Esophagus (tissue), 2 donors: Measurements from ENCODE around the gene KIF3B. TPM values are rescaled to one million over a fixed set of nuclear protein-coding genes. Genes with fewer than 3 reads are reported as not detected.
A peak's percentile ranks its signal among the peaks of the same experiment; 100 is the strongest.
"Not testable (repeated sequence)": the region's sequence is repeated elsewhere in the genome, so short reads cannot be mapped to it uniquely, and the experiment has no call there.

Experiments
- H3K27ac ChIP-seq, 2 donors: one replicate each; pipeline ENCODE4 v1.5.1; 2013; ENCODE audit warnings: low read depth in 2 of 2, mild to moderate bottlenecking in 2 of 2, inconsistent platforms in 1 of 2, low read length in 1 of 2, moderate library complexity in 1 of 2
- H3K27me3 ChIP-seq, 2 donors: one replicate each; pipeline ENCODE4 v1.6.1; 2013; ENCODE audit warnings: low read length in 2 of 2, control low read depth in 1 of 2, mild to moderate bottlenecking in 1 of 2; ENCODE audit not compliant: insufficient read depth in 2 of 2, control insufficient read depth in 1 of 2
- H3K36me3 ChIP-seq, 2 donors: one replicate each; pipeline ENCODE4 v1.6.1; 2013; ENCODE audit warnings: low read length in 1 of 2; ENCODE audit not compliant: control insufficient read depth in 2 of 2, insufficient read depth in 2 of 2
- H3K4me1 ChIP-seq, 2 donors: one replicate each; pipeline ENCODE4 v1.6.1; 2013; ENCODE audit warnings: low read length in 1 of 2; ENCODE audit not compliant: control insufficient read depth in 2 of 2, insufficient read depth in 2 of 2
- H3K4me3 ChIP-seq, 2 donors: one replicate each; pipeline ENCODE4 v1.5.1; 2013; ENCODE audit warnings: low read length in 2 of 2, mild to moderate bottlenecking in 2 of 2, low read depth in 1 of 2, moderate library complexity in 1 of 2
- H3K9me3 ChIP-seq, 2 donors: one replicate each; pipeline ENCODE4 v1.6.1; 2013; ENCODE audit warnings: mild to moderate bottlenecking in 2 of 2, low read depth in 1 of 2, low read length in 1 of 2, moderate library complexity in 1 of 2; ENCODE audit not compliant: control insufficient read depth in 2 of 2, insufficient read depth in 1 of 2
- WGBS, 2 donors: extraction: QIAGEN DNeasy Blood & Tissue Kit; methylation state at CpG; one replicate each; pipeline ENCODE4 v1.1.7; 2013; 5-methylcytosine and 5-hydroxymethylcytosine counted together
- polyA plus RNA-seq, 2 donors: library from polyadenylated mRNA; stranded (reverse); fragments of 200-250 nt; gene quantifications; one replicate each; pipeline ENCODE4 v1.2.3, GENCODE V29; 2013
- donor health status: healthy with polysubstance abuse.
- donor health status: Bipolar disorder and iron deficiency.

KIF3B gene
- polyA plus RNA-seq, 2 donors: 2.6 to 4.5 TPM

- not testable (repeated sequence) for H3K27me3 ChIP-seq, H3K9me3 ChIP-seq, H3K4me1 ChIP-seq, H3K4me3 ChIP-seq, H3K36me3 ChIP-seq, H3K27ac ChIP-seq
- 87 to 95% methylated on average over 4 of the region's 4 CpGs for WGBS, 2 donors
These were observed 11.8 kb downstream of the KIF3B start for GRCh38 chr20:32289299-32289660.

- H3K4me1 ChIP-seq: no peaks in the 10 kb centered on the region
- no peak overlapping the region for H3K4me3 ChIP-seq
- no peak overlapping the region for H3K27ac ChIP-seq
- no peaks in the 10 kb centered on the region for H3K36me3 ChIP-seq
- H3K9me3 ChIP-seq: no peaks in the 10 kb centered on the region
- H3K27me3 ChIP-seq: no peaks in the 10 kb centered on the region
- WGBS, 2 donors: 77 to 93% methylated on average over 15 of the region's 15 CpGs
These were observed 12.4 kb downstream of the KIF3B start for GRCh38 chr20:32289661-32290431.

DNA sequence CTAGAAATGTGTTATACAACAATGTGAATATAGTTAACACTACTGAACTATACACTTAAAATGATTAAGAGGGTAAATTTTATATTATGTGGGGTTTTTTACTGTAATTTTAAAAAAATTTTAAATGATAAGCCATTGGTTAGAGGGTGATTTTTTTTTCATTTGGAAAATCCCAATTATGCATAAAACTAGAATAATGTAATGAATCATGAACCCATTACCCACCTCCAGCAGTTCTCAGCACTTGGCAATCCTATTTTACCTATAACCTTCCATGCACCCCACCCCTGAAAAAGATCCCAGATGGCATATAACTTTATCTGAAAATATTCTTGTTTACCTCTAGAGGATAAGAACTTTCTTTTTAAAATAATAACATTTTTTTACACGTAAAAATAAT lies 13.7 kb downstream of the KIF3B start:
- no peak overlapping the region for H3K27ac ChIP-seq
- no peaks in the 10 kb centered on the region for H3K36me3 ChIP-seq
- no peaks in the 10 kb centered on the region for H3K9me3 ChIP-seq
- WGBS, 2 donors: 98 to 100% methylated on average over 1 of the region's 1 CpG
- H3K4me1 ChIP-seq: no peaks in the 10 kb centered on the region
- no peak overlapping the region for H3K4me3 ChIP-seq
- H3K27me3 ChIP-seq: no peaks in the 10 kb centered on the region

GRCh38 chr20:32292548-32292947 lies 15.1 kb downstream of the KIF3B start:
- no peaks in the 10 kb centered on the region for H3K4me1 ChIP-seq
- no peaks in the 10 kb centered on the region for H3K27me3 ChIP-seq
- no peaks in the 10 kb centered on the region for H3K9me3 ChIP-seq
- H3K27ac ChIP-seq: no peak overlapping the region
- H3K4me3 ChIP-seq: no peak overlapping the region
- no peaks in the 10 kb centered on the region for H3K36me3 ChIP-seq
- 95 to 97% methylated on average over 7 to 8 of the region's 8 CpGs for WGBS, 2 donors

- H3K27ac ChIP-seq: no peak overlapping the region
- no peaks in the 10 kb centered on the region for H3K27me3 ChIP-seq
- H3K9me3 ChIP-seq: no peaks in the 10 kb centered on the region
- no peaks in the 10 kb centered on the region for H3K4me1 ChIP-seq
- WGBS, 2 donors: 41 to 69% methylated on average over 4 of the region's 4 CpGs
- H3K4me3 ChIP-seq: no peak overlapping the region
- no peaks in the 10 kb centered on the region for H3K36me3 ChIP-seq
These were observed 16.6 kb downstream of the KIF3B start for GRCh38 chr20:32294071-32294470.

DNA sequence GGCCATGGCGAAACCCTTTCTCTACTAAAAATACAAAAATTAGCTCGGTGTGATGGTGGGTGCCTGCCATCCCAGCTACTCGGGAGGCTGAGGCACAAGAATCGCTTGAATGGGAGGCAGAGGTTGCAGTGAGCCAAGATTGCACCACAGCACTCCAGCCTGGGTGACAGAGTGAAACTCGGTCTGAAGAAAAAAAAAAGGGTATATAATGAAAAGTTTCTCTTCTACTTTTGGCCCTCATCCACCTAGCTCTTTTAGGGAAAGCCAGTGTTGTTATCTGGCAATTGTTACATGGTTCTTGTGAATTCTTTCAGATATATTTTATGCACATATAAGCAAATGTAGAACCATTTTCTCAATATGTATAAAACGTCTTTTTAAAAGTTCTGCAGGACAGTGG lies 19.0 kb downstream of the KIF3B start:
- WGBS, 2 donors: 61 to 63% methylated on average over 6 of the region's 6 CpGs
- H3K36me3 ChIP-seq: no peaks in the 10 kb centered on the region
- H3K9me3 ChIP-seq: no peaks in the 10 kb centered on the region
- no peaks in the 10 kb centered on the region for H3K4me1 ChIP-seq
- H3K27me3 ChIP-seq: no peaks in the 10 kb centered on the region
- no peak overlapping the region for H3K4me3 ChIP-seq
- H3K27ac ChIP-seq: no peak overlapping the region

GRCh38 chr20:32296819-32297420 lies 19.5 kb downstream of the KIF3B start:
- Histone ChIP-seq H3K27me3 (no peaks in the 10 kb centered on the region), H3K27ac (peak overlapping the region in 1 of 2 donors; percentile 9), H3K4me1 (no peaks in the 10 kb centered on the region), H3K4me3 (no peak overlapping the region), H3K36me3 (no peaks in the 10 kb centered on the region), H3K9me3 (no peaks in the 10 kb centered on the region)
- 68 to 73% methylated on average over 6 of the region's 6 CpGs for WGBS, 2 donors

- H3K9me3 ChIP-seq: no peaks in the 10 kb centered on the region
- 80 to 85% methylated on average over 4 of the region's 4 CpGs for WGBS, 2 donors
These were observed 20.0 kb downstream of the KIF3B start for GRCh38 chr20:32297439-32297838.

GRCh38 chr20:32300647-32301046 lies 23.2 kb downstream of the KIF3B start:
- Histone ChIP-seq H3K4me1 (no peaks in the 10 kb centered on the region), H3K9me3 (no peaks in the 10 kb centered on the region), H3K27ac (no peak overlapping the region), H3K4me3 (no peak overlapping the region), H3K36me3 (no peaks in the 10 kb centered on the region), H3K27me3 (no peaks in the 10 kb centered on the region)
- WGBS, 2 donors: 97% methylated on average over 6 of the region's 6 CpGs

More at GRCh38 chr20:32297439-32297838, 20.0 kb downstream of the KIF3B start:
- Histone ChIP-seq H3K36me3 (no peaks in the 10 kb centered on the region), H3K4me1 (no peaks in the 10 kb centered on the region), H3K4me3 (no peak overlapping the region), H3K27ac (no peak overlapping the region), H3K27me3 (no peaks in the 10 kb centered on the region)
